Epidermal melanocyte (primary cell): Measurements from ENCODE around the gene TAPBPL.
"Not testable (repeated sequence)": the region's sequence is repeated elsewhere in the genome, so short reads cannot be mapped to it uniquely, and the experiment has no call there.

ENCODE experiments used
- DNase-seq: peaks from one replicate; pipeline ENCODE4 v3.0.0; 2011; ENCODE audit warnings: low spot score; ENCODE audit not compliant: insufficient read length

Gene TAPBPL

DNA sequence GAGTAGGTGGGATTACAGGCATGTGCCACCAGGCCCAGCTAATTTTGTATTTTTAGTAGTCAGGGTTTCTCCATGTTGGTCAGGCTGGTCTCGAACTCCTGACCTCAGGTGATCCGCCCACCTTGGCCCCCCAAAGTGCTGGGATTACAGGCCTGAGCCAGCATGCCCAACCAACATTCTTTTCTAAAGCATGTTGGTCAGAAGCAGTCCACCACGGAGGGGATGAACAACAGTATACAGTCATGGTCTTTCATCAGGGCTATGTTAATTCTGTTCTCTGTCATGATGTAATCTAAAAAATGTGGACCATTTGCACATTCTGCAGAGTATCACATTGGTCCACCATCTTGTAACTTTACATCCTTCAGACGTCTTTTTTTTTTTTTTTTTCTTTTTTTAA, 37.6 kb downstream of the TAPBPL start:
- DNase-seq = no peak

DNA sequence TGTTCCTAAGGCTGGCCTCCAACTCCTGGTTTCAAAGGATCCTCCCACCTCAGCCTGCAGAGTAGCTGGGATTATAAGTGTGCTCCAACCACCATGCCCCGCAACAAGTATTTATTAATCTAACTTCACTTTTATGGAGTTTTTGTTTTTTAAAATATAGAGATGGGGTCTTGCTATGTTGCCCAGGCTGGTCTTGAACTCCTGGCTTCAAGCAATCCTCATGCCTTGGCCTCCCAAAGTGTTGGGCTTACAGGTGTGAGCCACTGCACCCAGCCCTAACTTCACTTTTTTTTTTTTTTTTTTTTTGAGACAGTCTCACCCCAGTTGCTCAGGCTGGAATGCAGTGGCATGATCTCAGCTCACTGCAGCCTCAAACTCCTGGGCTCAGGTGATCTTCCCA, 38.8 kb downstream of the TAPBPL start:
- DNase-seq = not testable (repeated sequence)

DNA sequence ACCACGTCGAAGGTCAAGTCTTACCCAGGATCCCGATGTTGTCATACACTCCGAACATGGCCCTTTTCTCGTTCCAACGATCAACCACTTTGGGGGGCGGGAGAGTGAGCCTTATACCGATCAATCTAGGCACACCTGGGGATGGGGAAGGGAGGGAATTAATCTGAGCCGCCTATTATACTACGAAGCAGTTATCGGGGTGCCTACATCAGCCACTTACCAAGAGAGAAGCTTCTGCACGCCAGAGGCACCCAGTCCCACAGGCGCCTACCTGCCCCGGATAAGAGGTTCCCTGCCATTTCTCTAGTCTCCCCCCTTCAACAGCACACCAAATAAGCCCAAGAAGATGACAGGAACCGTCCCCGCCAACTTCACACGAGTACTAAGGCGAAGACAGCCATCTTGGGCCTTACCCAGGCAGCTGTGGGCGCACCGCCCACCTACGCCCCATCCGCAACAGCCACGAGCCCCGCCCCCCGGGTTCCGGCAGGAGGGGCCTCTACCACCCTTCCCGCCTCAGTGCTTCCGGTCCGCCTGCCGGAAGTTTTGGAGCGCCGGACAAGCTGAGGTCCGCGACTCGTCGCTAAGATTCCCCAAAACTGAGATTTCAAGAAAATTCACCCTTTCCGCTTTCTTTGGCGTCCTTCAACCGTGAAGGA, 41.1 kb downstream of the TAPBPL start, which contains the start of gene MRPL51:
MRPL51 (minus strand) TSS at position 425 of the 659 bp plus-strand sequence; CDS start at position 299, 126 bp downstream.
- peak; percentile 86 for DNase-seq

DNA sequence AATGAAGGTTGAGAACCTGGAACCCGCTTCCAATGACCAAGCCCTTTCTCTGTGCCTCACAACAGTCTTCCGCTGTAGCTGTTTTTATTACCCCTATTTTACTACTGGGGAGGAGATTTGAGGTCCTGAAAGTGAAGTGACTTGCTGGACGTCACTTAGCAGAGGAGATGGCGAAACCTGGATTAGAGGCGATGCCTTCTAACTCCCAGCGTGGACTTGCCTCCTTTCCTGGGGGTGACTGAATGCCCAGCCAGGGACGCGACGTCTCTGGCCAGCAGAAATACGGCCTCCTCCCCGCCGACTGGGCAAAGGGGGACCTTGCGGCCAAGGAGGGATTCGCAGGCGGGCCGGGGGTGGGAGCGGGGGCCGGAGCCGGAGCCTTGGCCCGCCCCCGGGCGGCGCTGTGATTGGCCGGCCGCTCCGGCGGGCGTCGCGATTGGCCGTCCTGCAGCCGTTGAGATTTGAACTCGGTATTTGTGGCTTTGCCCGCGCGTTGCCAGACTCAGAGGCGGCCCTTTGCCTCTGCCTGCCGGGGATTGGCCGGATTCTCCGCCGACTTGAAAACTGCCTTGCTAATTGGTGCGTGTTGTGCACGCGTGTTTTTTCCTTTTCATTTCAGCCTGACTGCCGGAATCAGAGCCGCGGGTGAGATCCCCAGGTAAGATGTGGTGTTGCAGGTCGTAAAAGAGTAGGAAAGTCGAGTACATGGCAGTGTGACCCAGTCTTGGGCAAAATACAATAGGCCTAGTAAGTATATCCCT, 41.8 kb downstream of the TAPBPL start, which contains the start of gene NCAPD2:
NCAPD2 (plus strand) TSS at position 606 of the 761 bp plus-strand sequence. CDS start 997 bp downstream, outside the sequence.
- peak; percentile 87 for DNase-seq

DNA sequence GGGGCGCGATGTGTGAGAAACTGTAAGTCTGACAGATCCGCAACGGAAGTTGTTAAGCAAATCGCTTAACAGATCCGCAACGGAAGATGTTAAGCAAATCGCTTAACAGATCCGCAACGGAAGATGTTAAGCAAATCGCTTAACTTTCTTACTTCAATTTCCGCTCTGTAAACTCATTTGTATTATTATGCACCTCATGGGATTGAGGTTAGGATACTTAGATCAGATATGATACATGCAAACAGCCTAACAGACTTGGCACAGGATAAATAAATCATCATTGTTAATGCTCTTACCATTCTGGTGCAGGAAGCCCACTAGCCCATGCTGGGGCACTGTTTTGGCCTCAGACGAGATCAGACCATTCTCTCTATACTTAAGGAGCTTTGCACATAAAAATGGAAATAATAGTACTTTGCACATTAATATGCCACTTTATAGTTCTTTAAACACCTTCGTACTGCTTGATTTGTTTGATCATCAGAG, 42.5 kb downstream of the TAPBPL start:
- DNase-seq = no peak

DNA sequence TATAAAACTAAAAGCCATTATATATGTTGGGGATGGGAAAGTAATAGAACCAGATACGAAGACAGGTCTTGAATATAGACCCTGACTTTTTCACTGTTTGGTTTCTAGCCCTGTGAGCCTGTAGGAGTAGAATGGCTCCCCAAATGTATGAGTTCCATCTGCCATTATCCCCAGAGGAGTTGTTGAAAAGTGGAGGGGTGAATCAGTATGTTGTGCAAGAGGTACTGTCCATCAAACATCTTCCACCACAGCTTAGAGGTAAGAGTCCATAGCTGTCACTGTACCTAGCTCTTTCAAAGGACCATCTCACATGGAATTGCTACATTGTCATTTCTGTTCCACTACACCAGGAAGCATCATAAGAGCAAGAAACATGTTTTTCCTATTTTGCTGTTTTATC, 43.1 kb downstream of the TAPBPL start:
- DNase-seq = no peak

DNA sequence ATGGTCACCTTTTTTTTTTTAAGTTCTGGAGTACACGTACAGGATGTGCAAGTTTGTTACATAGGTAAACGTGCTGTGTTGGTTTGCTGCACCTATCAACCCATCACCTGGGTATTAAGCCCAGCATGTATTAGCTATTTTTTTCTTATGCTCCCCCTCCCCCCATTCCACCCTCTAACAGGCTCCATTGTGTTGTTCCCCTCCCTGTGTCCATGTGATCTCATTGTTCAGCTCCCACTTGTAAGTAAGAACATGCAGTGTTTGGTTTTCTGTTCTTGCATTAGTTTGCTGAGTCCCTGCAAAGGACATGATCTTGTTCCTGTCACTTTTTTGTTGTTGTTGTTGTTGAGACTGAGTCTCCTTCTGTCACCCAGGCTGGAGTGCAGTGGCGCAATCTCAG, 45.4 kb downstream of the TAPBPL start:
- DNase-seq = not testable (repeated sequence)

DNA sequence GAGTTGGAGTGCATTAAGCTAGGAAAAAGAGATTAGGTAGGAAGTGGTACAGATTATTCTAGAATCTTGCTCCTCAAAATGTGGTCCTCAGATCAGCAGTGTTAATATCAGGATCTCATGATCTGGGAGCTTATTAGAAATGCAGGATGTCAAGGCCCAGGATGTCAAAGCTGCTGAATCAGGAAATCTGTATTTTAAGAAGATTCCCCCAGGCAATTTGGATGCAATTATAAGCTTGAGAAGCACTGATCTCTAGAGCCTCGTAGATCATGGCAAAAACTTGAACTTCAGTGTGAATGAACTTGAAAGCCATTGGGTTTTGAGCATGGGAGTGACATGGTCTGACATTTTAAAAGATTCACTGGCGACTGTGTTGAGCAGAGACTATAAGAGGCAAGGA, 48.6 kb downstream of the TAPBPL start:
- no peak for DNase-seq

DNA sequence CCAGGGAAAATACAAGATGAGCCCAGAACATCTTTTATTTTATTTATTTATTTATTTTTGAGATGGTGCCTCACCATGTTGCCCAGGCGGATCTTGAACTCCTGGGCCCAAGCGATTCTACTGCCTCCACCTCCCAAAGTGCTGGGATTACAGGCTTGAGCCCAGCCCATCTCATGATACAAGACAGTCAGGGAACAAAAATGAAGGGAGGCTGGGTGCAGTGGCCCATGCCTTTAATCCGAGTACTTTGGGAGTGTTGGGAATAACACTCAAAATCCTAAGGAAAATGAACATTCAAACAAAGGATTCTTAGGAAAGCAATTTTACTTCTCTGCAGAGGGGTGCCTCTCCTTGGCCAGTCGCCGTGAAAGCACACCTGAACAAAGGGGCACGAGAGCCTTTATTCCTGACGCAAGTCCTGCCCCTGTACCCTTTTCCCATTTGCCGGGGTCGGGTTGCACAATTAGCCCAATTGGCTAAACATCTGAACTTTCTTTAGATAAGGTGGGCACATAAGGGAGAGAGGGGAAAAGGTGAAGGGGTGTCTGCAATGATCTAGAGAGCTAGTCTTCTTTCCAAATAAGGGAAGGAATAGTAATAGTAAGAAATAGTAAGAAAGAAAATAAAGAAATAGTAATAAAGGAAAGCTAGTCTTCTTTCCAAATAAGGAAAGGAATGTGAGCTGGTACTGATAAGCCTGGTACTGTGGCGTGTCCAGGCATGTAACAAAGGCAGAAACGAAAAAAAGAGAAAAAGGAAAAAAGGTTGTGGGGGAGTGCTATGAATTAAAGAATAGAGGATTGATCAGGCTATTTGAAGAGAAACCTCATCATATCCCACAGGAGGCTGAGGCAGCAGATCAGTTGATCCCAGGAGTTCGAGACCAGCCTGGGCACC, 55.5 kb downstream of the TAPBPL start:
- DNase-seq = no peak

DNA sequence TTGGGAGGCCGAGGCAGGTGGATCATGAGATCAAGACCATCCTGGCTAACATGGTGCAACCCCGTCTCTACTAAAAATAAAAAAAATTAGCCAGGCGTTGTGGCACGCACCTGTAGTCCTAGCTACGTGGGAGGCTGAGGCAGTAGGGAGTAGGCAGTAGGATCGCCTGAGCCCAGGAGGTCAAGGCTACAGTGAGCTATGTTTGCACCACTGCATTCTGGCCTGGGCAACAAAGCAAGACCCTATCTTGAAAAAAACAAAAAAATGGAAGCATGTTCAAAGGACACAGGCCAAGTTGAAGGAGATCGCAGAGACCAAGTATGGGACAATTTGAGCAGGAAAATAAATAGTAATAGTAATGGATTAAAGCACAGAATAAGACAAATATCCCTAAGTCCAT, 56.2 kb downstream of the TAPBPL start:
- DNase-seq = no peak
